Body of pancreas (tissue), 4 donors: ENCODE results near the gene GPATCH2.

Experiments
- POLR2A ChIP-seq, 3 donors: fragments of 450-650 bp; IDR thresholded peaks; one replicate each; pipeline ENCODE4 v1.6.1; 2016; ENCODE audit warnings: antibody characterized with exemption in 3 of 3, mild to moderate bottlenecking in 2 of 3
- TF ChIP-seq, protein P1 (sequence below), 7 experiments: fragments of 450-650 bp in 4 of 7; fragments of 200-600 bp in 3 of 7; sonication (generic) in 3 of 7; IDR thresholded peaks; one replicate each; pipeline ENCODE4 v1.5.1; 2016 to 2019; ENCODE audit warnings: antibody characterized with exemption in 7 of 7

- TF ChIP-seq, protein P1, sequence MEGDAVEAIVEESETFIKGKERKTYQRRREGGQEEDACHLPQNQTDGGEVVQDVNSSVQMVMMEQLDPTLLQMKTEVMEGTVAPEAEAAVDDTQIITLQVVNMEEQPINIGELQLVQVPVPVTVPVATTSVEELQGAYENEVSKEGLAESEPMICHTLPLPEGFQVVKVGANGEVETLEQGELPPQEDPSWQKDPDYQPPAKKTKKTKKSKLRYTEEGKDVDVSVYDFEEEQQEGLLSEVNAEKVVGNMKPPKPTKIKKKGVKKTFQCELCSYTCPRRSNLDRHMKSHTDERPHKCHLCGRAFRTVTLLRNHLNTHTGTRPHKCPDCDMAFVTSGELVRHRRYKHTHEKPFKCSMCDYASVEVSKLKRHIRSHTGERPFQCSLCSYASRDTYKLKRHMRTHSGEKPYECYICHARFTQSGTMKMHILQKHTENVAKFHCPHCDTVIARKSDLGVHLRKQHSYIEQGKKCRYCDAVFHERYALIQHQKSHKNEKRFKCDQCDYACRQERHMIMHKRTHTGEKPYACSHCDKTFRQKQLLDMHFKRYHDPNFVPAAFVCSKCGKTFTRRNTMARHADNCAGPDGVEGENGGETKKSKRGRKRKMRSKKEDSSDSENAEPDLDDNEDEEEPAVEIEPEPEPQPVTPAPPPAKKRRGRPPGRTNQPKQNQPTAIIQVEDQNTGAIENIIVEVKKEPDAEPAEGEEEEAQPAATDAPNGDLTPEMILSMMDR (IDR thresholded peaks at IDR 0.05) = no peak
- no peak for TF ChIP-seq POLR2A (IDR thresholded peaks at IDR 0.05)
Measured at GRCh38 chr1:217642455-217642854, 11.6 kb upstream of the GPATCH2 start.
